ENCODE measurements around the gene CHD1.

CHD1 gene

DNA sequence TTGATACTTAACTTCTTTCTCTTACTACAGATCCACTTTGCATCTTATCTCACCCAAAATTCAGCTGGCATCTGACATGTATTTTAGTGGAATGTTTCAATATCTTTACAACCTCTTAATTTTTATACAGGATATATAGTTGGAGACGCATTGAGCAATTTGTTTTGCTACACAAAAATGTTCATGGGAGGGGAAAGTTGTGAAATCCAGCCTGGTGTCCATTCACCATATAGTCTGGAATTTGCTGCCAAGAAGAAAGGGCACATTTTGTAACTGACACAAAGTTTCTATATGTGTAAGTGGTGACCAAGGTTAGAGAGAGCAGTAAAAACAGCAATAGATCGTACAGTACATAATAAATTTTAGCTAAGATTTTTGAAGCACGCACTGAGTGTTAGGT lies 14.0 kb upstream of the CHD1 start:
- TF ChIP-seq GATA3 (IDR thresholded peaks at IDR 0.05; ENCODE audit: low read depth, low read length) (no peak), GATA2 (IDR thresholded peaks at IDR 0.05; ENCODE audit: low read depth, low read length) (no peak)

DNA sequence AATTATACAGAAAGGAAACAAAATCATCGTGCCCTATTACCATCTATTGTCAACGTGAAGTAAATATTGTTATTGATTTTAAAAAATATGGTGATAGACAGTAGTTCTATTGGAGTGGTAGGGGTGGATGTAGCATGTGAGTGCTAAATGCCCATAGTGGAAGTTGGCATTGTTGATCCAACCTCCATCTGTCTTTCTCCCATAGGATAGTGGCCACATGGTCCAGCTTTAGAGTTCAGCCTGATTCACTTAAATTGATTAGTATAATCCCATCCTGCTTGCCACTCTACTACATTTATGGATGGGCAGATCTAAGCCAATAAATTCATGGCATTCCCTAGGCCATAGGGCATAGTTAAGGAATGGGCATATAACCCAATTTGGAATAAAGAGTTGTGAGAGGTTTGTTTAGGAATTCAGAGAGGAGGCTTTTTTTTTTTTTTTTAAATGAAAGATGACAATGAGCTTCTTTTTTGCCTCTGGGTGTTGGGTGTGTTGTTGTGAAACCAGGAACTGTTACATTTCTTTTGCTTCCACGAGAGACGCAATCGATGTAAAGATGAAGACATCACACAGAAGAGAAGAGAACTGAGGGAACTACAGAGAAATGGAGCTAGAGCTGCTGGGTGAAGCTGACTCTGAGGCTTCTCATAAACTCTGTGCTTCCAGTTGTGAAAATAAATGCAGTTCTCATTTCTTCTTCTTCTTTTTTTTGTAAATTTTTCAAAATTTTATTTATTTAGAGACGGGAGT lies 12.5 kb upstream of the CHD1 start:
- no peak for TF ChIP-seq GATA3 (IDR thresholded peaks at IDR 0.05; ENCODE audit: low read depth, low read length)
- TF ChIP-seq GATA2 (IDR thresholded peaks at IDR 0.05; ENCODE audit: low read depth, low read length): no peak

DNA sequence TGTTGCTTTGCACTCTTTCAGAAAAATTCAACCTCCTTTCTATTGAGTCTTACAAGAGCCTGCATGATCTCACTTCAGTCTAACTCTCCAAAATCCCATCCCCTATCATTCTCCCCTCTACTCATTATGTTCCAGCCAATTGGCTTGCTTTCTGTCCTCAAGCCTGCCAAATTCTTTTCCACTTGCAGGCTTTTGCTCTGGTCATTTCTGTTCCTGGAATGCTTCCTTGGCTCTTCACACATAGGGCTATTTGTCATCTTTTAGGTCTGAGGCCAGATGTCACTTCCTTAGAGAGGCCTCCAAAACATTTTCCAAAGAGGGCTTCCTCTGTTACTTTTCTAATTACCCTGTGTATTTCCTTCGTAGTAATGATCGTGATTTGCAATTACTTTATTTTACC lies 11.8 kb upstream of the CHD1 start:
- TF ChIP-seq GATA3 (IDR thresholded peaks at IDR 0.05; ENCODE audit: low read depth, low read length) (no peak), GATA2 (IDR thresholded peaks at IDR 0.05; ENCODE audit: low read depth, low read length) (no peak)

DNA sequence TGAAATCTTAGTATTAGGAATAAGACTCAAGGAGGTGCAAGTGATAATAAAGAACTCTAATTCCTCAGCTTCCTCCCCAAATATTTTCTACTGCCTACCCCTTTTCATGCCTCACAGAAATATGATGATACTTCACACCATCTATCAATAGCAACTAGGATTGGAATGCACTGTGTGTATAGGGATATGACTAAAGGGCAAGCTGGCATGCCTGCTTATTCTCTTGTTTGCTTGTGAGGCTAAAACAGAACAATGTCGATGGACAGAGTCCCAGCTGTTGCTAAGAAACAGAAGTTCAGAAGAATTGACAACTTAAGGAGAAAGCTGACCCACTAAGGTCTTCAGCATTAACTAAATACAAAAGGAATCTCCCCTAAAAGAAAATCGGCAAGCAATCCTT lies 9.7 kb upstream of the CHD1 start:
- TF ChIP-seq GATA3 (IDR thresholded peaks at IDR 0.05; ENCODE audit: low read depth, low read length) (no peak), GATA2 (IDR thresholded peaks at IDR 0.05; ENCODE audit: low read depth, low read length) (no peak)

DNA sequence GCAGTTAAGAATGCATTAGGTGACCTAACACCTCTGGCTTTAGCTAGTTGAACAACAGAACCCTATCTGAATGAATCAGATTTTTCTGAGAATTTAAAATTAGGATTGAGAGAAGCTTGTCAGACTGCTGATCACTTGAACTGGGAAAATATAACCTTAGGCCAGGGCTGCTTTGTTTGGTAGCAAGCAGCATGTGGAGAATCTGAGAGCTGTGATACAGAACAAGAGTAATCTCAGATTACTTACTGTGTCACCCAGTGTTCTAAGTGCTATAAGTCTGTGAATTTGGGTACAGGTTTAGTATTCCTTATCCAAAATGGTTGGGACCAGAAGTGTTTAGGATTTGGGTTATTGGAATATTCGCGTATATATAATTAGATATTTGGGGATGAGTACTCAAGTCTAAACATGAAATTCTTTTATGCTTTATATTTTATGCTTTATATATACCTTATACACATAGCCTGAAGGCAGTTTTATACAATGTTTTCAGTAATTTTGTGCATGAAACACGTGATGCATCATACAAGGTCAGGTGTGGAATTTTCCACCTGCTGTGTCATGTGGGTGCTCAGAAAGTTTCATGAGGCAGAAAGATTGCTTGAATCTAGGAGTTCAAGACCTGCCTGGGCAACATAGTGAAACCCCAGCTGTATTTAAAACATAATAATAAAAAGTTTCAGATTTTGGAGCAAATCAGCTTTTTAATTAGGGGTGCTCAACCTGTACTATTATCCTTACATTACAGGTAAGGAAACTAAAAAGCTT lies 8.3 kb upstream of the CHD1 start:
- TF ChIP-seq GATA2 (IDR thresholded peaks at IDR 0.05; ENCODE audit: low read depth, low read length): no peak
- no peak for TF ChIP-seq GATA3 (IDR thresholded peaks at IDR 0.05; ENCODE audit: low read depth, low read length)

DNA sequence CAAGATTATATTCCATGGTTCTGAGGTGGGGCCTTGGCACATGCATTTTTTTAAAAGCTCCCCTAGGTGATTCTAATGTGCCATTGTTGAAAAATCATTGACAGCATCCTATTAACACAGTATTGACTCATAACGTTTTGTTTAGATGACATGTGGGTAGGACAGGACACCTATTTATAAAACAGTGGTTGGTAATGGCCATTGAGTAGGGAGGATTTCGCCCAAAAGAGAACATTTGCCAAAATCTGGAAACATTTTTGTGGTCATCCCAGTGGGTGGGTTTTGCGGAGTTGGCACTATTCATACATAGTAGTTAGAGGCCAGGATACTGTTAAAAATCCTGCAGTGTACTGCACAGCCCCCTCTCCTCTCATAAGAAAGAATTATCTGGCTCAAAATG lies 6.4 kb upstream of the CHD1 start:
- TF ChIP-seq GATA2 (IDR thresholded peaks at IDR 0.05; ENCODE audit: low read depth, low read length) (no peak), GATA3 (IDR thresholded peaks at IDR 0.05; ENCODE audit: low read depth, low read length) (no peak)

DNA sequence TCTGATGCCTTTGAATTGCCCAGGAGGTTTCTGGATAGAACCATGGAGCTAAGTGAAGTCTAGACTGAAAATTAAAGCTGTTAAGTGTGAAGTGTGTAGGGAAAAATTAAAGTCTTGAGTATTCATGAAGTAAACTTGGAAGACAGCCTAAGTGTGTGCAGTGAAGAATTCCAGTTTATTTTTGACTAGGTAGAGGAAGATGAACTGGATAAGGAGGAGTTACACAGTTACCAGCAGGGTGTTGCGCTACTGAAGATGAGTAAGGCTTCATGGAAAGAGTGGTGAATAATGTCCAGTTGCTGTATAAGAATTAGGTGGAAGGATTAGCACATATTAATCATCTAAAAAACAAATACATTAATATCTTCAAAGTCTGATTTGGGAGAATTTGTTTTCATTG lies 5.7 kb upstream of the CHD1 start:
- no peak for TF ChIP-seq GATA2 (IDR thresholded peaks at IDR 0.05; ENCODE audit: low read depth, low read length)
- no peak for TF ChIP-seq GATA3 (IDR thresholded peaks at IDR 0.05; ENCODE audit: low read depth, low read length)

DNA sequence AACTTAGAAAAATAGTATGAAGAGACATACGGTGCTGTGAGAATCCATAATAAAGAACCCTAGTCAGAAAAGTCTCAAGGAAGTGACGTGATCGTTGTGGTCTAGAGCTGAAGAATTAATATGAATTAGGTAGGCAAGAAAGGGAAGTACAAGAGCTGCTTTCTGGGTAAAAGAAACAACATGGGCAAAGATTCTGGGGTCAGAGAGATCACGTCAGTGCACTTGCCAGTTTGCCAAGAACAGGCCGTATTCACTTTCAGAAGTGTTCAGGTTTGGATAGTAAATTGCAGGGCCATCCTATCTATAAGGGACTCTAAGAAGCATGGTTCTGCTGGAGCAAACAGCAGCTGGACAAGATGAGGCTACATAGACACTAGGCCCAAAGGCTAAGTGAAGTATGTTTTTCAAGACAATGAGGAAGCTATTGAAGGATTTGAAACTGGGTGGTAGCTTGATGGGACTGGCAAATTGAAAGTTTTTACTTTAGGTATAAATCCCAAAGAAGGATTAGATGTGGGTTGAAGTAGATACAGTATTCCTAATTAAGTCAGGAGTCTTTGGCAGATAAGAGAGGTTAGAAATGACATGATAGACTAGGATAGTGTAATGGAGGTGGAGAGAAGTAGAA lies 4.8 kb upstream of the CHD1 start:
- TF ChIP-seq GATA3 (IDR thresholded peaks at IDR 0.05; ENCODE audit: low read depth, low read length): no peak
- no peak for TF ChIP-seq GATA2 (IDR thresholded peaks at IDR 0.05; ENCODE audit: low read depth, low read length)

DNA sequence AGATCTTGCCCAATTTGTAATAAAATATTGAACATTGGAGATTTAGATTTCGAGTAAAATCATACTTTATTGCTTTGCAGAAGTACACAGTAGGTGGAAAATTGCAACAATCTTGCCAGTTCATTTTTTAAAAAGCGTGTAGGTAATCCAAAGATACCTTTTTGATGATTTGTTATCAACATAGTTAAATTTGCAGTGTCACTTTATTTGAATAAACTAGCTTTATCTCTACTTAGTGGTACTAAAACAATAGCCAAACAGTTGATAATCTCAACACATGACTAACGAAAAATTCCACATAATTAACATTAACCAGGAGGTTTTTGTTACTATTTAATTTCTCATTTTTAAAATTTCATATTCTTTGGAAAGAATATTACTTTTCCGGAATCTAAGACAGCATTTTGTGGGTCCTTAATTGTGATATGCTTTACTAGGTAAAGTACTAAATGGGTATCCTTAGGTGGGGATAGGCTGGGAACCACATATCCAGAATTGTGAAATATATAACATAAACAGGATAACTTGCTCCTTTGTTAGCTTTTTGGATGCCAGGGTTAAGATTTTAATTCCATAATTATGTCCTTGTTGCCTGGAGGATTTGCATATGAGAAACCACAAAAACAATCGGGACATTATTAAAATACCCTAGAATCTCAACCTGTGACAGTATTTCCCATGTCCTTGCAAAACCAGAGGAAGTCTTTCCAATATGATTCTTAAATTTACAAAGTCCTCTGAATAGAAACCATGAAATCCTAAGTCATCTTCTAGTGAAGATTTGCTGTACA lies 2.4 kb upstream of the CHD1 start:
- no peak for TF ChIP-seq GATA3 (IDR thresholded peaks at IDR 0.05; ENCODE audit: low read depth, low read length)
- no peak for TF ChIP-seq GATA2 (IDR thresholded peaks at IDR 0.05; ENCODE audit: low read depth, low read length)

DNA sequence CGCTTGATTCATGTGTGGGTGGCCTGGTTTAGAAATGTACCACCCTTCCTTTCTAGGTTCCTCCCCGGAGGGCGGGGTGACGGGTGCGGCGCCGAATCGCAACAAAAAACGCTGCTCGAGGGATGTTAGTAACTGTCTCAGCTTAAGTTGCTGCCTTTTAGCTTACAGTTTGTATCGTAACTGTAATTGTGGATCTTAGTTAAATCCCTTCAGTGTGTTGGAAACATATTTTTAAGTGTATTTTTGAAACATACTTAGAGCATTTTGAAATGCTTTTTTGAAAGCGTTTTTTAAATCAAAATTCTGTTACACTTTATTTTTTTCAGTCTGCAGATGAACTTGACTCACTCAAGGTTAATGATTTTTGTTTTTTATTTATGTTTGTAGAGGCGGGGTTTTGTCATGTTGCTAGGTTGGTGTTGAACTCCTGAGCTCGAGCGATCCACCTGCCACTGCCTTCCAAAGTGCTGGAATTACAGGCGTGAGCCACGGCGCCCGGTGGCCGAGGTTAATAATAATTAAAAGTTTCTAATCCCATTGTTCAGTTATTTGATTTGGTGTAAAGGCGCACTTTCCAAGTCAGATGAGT lies 997 bp upstream of the CHD1 start:
- TF ChIP-seq GATA2 (IDR thresholded peaks at IDR 0.05; ENCODE audit: low read depth, low read length): no peak
- no peak for TF ChIP-seq GATA3 (IDR thresholded peaks at IDR 0.05; ENCODE audit: low read depth, low read length)

DNA sequence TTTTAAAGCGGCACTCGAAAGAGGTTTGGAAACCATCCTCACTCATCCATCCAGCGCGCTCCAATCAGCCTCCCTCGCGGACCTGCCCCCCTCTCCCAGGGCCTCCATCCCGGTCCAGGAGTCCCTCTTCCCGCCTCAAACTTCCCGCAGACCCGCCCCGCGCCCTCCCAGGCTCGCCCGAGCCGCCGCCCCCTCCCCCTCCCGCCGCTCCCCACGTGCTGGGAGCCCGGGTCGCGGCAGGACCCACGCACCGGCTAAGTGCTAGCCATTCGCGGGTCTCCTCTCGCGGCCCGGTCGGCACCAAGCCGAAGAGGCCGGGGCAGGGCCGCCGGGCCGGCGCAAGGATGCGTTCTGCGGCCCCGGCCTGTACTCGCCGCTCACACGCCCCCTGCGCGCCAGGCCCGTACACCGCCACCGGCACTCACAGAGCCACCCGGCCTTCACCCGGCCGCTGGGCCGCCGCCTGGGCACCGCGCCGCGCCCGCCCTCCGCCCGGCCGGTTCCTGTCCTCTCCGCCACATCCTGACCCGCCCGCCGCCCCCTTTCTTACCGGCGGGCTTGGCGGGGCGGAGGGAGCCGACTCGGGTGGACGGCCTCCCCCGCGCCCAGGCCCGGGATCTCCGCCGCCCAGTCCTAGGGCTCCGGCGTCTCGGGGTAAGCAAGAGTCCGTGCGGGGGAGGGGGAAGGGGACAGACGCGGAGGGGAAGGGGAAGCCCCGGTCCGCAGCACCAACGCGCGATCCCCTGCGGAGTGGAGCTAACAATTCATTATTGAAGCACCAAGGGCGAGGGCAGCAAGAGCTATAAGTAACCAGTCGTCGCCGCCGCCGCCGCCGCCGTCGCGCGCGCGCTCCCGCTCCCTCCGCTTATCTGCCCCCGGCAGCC lies 576 bp downstream of the CHD1 start:
- TF ChIP-seq GATA2 (IDR thresholded peaks at IDR 0.05; ENCODE audit: low read depth, low read length): 0 out of 2 replicates have a peak, but pooled peaks have one; percentile 33
- TF ChIP-seq GATA3 (IDR thresholded peaks at IDR 0.05; ENCODE audit: low read depth, low read length): no peak

DNA sequence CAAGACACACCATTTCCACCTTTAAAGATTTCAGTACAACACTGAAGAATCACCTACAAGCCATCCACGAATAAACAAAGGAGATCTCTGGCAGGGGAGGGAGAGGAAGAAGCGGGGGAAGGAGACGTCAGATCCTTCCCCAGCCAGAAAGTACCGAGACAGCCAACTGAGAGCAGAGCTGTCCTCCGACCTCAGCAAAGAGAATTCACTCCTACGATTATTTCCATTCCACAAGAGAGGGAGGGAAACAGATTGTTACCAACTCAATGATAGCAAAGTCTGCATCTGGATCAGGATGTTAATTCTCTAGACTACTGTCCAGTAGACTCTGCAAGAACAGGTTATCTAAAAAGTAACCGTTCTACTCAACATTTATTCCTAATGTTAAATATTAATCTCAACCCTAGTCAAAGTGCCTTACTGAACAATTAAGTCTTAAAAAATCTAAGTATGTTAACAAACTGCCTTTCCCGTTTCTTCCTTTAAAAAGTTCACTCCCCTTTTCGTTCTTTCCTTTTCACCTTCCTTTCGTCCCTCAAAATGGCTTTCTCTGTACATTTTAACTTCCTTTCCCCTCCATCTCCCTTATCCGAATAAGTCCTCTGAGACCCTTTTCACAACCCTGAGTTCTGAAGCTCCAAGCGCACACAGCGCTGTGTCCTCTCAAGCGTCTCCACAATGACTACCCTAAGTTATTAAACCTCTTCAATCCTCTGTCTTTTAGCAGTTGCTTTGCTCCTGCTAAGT lies 1.4 kb downstream of the CHD1 start:
- TF ChIP-seq GATA2 (IDR thresholded peaks at IDR 0.05; ENCODE audit: low read depth, low read length) (no peak), GATA3 (IDR thresholded peaks at IDR 0.05; ENCODE audit: low read depth, low read length) (no peak)

Measured in SH-SY5Y (cell line).